Measurements from ENCODE around the gene UCK1.

The UCK1 gene

DNA sequence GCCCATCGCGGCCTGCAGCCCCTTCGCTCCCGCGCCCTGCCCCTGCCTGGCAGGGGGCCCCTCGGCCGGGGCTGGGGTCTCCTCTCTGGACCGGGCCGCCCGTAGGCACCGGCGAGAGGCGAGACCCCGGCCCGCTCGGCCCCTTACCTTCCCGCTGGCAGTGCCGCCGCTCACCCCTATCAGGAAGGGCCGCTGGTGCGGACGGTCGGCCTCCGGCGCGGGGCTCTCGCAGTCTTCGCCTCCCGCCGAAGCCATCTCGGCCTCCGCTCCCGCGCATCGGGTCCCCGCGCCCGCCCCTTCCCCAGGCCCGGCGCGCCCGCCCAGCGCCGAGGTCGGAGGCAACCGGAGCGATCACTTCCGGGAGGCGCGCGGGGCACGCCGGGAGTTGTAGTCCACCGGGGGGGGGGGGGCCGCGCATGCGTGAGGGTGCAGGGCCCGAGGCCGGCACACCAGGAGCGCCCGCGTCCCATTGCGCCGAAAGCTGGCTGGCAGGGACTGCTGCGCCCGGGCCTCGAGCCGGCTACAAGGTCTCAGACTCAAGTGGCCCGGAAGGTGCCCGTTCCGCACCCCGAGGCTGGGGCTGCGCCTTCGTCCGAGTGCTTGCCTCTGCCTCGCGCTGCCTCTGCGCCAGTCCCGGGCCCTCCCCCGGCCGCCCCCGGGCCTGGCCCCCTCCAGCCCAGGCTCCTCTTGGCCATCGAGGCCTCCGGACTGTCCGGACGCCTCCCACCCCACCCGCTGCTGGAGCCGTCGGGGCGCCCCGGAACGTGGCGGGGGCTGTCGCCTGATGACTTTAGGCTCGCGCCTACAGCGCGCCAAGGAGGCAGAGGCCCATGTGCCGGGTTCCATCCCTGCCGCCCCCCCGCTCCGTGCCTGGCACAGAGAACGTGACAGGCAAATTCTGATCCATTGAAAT is at the start of gene UCK1:
Gene UCK1, minus strand, starts transcription at position 344 of the 913 bp plus-strand sequence. Its CDS starts 89 bp downstream, at position 255.
- no peak for FAIRE-seq

GRCh38 chr9:131580358-131580757 is 49.3 kb upstream of the UCK1 start:
- no peak for FAIRE-seq

- no peak for FAIRE-seq
Observed at GRCh38 chr9:131579789-131580211, 48.7 kb upstream of the UCK1 start.

DNA sequence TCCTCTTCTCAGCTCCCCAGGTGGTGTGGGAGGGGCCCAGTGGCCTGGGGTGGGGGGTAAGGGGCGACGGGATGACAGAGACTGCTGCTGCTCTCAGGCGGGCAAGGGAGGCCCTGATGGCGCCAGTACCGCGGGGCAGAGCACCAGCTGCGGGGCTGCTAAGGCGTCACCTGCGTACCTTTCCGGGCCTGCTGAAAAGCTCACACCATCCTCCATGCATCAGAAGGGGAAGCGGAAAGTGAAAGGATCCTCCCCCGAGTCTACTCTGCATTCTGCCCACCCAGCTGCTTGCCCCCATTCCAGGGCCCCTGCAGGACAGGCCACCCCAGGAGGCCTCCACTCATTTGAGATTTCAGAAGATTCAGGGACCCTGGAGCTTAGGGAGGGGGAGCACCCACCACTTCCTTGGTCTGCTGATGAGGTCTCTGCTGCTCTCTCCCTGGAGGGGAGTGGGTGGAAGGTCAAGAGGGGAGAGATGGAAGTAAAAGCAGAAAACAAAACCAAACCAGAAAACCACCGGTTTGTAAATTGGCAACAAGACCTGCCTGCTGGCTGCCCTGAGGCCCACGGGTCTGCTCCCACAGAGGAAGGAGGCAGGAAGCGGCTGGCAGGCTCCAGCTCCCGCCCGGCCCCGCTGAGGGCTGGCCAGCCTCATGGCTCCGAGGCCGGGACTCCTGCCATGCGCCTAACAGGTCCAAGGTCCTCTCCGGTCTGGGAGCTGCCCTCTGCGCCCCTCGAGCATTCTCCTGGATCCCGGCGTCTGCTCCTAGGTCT is 47.9 kb upstream of the UCK1 start:
- FAIRE-seq, result no peak

GRCh38 chr9:131578021-131578420 is 47.0 kb upstream of the UCK1 start:
- no peak for FAIRE-seq

DNA sequence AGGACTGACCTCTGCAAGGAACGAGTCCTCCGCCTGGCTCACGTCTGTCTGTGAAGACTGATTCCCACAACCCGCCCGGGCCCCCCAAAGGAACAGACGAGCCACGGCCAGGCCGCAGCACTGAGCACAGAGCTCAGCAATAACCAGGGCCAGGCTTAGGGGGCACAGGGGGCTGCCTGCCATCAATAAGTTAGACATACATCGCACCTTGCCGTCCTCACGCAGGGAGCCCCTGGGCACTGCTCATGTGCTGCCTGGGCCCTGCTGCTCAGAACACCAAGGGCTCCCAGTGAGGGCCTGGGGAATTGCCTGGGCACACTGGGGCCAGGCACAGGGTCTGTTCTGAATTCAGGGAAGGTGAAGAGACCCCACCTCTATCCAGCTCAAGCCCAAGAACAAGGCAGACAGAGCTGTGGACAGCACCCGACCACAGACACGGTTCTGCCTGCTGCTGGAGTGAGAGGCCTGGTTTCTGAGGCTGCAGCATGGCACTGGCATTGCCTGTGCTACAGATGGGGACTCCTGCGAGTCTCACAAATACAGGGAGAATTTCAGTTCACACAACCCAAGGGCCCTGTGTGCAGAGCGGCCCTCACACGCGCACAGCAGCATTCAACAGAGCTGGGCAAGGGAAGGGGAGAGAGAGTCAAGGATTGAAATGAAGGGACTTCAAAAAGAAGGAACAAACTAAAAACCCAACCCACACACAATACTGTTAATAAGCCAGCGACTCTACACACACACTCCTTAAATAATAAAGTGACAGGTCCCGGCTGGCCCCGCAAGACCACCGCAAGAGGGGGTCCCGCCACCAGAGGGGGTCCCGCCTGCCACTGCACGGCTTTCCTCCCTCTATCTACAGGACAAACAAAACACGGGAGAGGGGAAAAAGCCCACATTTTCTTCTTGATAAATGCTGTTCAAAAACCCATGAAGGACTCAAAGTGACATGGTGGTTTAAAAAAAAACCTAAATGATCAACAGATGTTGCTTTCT is 46.2 kb upstream of the UCK1 start:
- no peak for FAIRE-seq

DNA sequence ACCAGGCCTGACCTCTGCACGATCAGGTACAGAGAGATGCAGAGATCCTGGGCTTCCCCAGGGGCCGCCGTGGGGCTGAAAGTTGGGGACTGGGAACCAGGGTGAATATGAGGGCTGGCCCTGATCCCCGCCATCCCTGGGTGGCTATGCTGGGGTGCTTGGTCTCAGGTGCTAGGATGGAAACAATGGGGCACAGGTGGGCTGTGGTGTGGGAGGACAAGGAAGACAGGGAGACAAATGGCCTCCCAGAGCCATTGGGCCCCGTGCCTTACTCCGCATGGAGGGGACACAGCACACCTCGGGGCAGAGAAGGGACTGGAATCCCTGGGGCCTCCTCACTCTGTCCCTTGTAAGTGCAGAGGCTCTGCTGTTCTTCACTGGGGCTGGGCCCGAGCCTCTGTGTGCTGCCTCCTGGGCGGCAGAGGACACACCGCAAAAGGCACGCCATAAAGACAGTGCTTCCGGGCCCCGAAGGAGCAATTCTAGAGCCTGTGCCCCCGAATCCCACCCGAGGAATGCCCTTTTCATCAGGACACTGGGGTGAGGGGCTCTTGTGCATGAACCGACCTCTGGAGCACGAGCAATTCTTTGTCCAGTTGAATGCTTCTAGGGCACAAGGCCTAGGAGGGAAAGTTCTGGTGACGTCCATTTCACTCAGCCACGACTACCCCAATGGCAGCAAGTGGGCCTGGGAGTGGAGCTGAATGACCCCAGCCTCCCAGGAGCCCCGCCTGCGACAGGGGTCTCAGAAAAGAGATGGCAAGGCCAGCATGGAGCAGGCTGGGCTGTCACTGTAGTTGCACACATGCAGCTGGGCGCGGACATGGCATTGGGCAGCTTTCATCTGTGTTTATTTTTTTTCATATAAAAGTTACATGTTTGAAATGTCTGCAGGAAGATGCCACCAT is 45.1 kb upstream of the UCK1 start:
- no peak for FAIRE-seq

DNA sequence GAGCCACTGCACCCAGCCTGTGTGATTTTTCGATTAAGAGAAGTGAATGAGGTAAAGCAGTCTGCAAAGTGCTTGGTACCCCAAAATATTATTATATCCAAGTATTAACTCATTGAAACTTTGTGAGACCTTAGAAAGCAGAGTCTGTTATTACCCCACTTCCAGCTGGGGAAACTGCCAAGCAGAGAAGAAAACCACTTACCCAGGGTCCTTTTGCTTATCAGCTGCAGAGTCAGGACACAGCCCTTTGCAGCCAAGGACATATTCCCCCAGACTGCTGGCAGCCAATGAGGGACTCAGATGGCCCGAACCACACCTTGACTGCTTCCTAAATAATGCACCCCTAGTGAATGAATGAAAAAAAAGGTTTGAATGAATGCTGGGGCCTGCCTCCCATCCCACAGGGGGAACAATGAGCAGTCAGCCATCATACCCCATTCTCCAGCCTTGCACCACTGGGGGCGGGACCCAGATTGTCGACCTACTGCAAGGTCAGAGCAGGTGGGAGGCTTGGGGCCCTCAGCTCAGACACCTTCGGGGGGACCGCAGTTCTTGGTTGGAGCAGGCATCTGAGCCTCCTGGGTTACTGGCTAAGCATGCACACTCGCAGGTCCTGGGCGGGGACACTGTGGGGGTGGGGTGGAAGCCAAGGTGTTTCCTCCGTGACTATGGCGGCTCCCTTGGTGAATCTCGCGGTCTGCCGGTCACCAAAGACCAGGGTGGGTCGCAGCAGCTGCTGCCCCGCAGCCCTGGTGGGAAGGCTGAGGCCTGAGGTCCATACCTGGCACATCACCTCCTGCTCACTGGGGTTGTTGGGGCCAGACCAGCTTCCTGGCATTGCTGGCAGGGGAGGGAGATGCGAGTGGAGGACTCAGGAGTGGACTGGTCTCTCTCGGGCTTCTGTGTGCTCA is 43.9 kb upstream of the UCK1 start:
- FAIRE-seq, result no peak

- no peak for FAIRE-seq
Observed at GRCh38 chr9:131567910-131568309, 36.8 kb upstream of the UCK1 start.

- no peak for FAIRE-seq
Observed at GRCh38 chr9:131566158-131566557, 35.1 kb upstream of the UCK1 start.

- no peak for FAIRE-seq
Observed at GRCh38 chr9:131565369-131565768, 34.3 kb upstream of the UCK1 start.

GRCh38 chr9:131562032-131562959 is 31.2 kb upstream of the UCK1 start:
- FAIRE-seq, result no peak

- FAIRE-seq, result no peak
Observed at GRCh38 chr9:131559421-131560000, 28.4 kb upstream of the UCK1 start.

GRCh38 chr9:131557855-131558548 is 26.9 kb upstream of the UCK1 start:
- no peak for FAIRE-seq

DNA sequence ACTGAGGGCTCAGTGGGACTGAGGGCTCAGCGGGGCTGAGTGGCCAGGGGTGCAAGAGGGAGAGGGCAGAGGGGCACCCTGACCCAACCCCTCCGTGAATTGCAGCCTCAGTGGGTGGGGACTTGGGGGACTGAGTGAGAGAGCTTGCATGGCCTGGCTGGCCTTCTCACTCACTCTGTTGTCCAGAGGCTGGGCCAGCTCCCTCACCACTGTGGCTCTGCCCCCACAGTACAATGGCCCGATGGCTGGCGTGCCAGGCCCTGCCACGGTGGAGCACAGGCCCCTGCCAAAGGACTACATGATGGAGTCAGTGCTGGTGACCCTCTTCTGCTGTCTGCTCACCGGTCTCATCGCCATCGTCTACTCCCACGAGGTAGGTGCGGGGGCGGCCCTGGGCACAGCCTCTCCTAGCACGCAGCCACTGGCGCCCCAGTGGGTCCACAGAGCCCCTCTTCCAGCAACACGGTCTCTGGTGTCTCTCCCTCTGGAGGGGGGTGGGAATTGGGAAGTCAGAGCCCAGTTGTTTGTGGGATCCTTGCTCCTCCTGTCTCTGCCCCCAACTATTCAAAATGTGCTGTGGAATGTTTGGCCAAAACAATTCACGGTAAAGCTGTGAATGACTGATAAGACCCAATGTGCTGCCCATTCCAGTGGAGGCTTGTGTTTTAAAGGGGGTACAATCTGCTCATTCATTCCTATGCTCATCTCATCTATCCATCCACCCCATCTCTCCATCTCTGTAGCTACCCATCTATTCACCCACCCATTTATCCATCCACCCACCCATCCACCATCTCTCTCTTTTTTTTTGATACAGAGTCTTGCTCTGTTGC is 25.0 kb upstream of the UCK1 start:
- FAIRE-seq, result no peak

DNA sequence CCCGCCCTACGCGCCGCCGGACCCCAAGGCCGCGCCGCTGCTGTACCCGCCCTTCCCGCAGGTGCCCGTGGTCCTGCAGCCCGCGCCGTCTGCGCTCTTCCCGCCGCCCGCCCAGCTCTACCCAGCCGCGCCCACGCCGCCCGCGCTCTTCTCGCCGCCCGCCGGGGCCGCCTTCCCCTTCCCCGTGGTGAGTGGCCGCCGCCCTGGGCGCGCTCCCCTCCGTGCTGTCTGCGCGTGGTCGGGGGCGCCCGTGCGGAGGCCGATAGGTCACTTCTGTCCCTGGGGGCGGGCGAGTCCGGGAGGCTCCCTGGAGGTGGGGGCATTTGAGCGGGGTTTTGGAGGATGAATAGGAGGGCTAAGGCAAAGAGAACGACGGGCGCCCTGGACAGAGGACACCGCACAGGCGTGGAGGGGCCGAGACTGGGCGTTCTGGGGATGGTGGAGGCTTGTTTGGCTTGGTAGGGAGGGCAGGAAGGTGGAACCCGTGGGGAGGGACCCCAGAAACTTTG is 23.8 kb upstream of the UCK1 start:
- no peak for FAIRE-seq

Data from endometrium (tissue), 2 donors.